Breast epithelium (tissue), 3 donors: ENCODE data around the gene NR6A1.

Experiments used
- POLR2A ChIP-seq: fragments of 450-650 bp; IDR thresholded peaks from one replicate; pipeline ENCODE4 v1.6.1; 2016; ENCODE audit warnings: antibody characterized with exemption, mild to moderate bottlenecking, moderate library complexity
- TF ChIP-seq, protein P1 (sequence below), 3 donors: fragments of 450-650 bp; IDR thresholded peaks; one replicate each; pipeline ENCODE4 v1.5.1; 2016 to 2017; ENCODE audit warnings: antibody characterized with exemption in 3 of 3, mild to moderate bottlenecking in 3 of 3, moderate library complexity in 3 of 3

DNA sequence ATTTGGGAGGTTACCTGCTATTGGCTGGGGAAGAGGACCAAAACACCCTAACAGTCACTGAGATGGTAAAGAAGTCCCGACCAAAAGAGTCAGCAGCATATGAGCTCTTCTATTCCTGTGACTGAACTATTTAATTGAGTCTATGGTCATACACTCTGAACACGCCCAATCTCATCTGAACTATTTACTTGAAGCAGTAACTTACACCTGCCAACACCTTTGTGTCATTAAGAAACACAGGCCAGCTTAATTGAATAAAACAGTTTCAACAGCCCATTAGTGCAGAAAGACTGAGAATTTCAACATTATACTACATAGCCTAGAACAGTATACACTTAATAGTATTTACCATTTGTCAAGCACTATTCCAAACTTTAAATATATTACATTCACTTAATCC lies 47.8 kb downstream of the NR6A1 start:
- TF ChIP-seq, protein P1, sequence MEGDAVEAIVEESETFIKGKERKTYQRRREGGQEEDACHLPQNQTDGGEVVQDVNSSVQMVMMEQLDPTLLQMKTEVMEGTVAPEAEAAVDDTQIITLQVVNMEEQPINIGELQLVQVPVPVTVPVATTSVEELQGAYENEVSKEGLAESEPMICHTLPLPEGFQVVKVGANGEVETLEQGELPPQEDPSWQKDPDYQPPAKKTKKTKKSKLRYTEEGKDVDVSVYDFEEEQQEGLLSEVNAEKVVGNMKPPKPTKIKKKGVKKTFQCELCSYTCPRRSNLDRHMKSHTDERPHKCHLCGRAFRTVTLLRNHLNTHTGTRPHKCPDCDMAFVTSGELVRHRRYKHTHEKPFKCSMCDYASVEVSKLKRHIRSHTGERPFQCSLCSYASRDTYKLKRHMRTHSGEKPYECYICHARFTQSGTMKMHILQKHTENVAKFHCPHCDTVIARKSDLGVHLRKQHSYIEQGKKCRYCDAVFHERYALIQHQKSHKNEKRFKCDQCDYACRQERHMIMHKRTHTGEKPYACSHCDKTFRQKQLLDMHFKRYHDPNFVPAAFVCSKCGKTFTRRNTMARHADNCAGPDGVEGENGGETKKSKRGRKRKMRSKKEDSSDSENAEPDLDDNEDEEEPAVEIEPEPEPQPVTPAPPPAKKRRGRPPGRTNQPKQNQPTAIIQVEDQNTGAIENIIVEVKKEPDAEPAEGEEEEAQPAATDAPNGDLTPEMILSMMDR (IDR thresholded peaks at IDR 0.05), result no peak
- no peak for TF ChIP-seq POLR2A
